H1 (cell line): Measurements from ENCODE around the gene ZRANB2.

Experiments used
- BCL11A ChIP-seq, 2 experiments: IDR thresholded peaks; one replicate each; pipeline ENCODE4 v1.6.1; 2011; ENCODE audit warnings: low read depth in 2 of 2, low read length in 2 of 2, mild to moderate bottlenecking in 2 of 2
- CEBPB ChIP-seq: IDR thresholded peaks from 2 replicates; pipeline ENCODE4 v1.6.1; 2012; ENCODE audit warnings: low read depth, low read length
- EP300 ChIP-seq, 2 experiments: IDR thresholded peaks; 1 replicate in 1 of 2; 2 replicates in 1 of 2; pipeline ENCODE4 v1.6.1; 2011 to 2012; ENCODE audit warnings: low read depth in 2 of 2, low read length in 2 of 2, mild to moderate bottlenecking in 2 of 2, borderline replicate concordance in 1 of 2, inconsistent platforms in 1 of 2, moderate library complexity in 1 of 2
- EZH2 ChIP-seq: fragments of 200-600 bp; sonication (generic); IDR thresholded peaks from 2 replicates; pipeline ENCODE4 v1.7.1; 2012; ENCODE audit warnings: low read depth, mild to moderate bottlenecking, moderate library complexity, low read length, inconsistent platforms; ENCODE audit not compliant: severe bottlenecking
- FOSL1 ChIP-seq: IDR thresholded peaks from 2 replicates; pipeline ENCODE4 v1.6.1; 2011; ENCODE audit warnings: mild to moderate bottlenecking, low read depth, low read length, moderate library complexity; ENCODE audit not compliant: insufficient read depth
- JUN ChIP-seq: IDR thresholded peaks from 2 replicates; pipeline ENCODE4 v1.6.1; 2011; ENCODE audit warnings: low read depth, mild to moderate bottlenecking, improper control_type of control experiment, low read length
- POLR2A ChIP-seq, 2 experiments: IDR thresholded peaks; 1 replicate in 1 of 2; 2 replicates in 1 of 2; pipeline ENCODE4 v1.6.1; 2011; ENCODE audit warnings: low read depth in 2 of 2, low read length in 2 of 2, mild to moderate bottlenecking in 2 of 2; ENCODE audit errors: control extremely low read depth in 1 of 2
- SP1 ChIP-seq: IDR thresholded peaks from 2 replicates; pipeline ENCODE4 v1.6.1; 2011; ENCODE audit warnings: low read depth, low read length
- SRF ChIP-seq: IDR thresholded peaks from 2 replicates; pipeline ENCODE4 v1.6.1; 2011; ENCODE audit warnings: mild to moderate bottlenecking, low read depth, low read length, moderate library complexity
- TF ChIP-seq, protein P1 (sequence below), 3 experiments: IDR thresholded peaks; 1 replicate in 2 of 3; 2 replicates in 1 of 3; pipeline versions ENCODE4 v1.5.1 to v1.6.1; 2011; ENCODE audit warnings: low read length in 3 of 3, mild to moderate bottlenecking in 3 of 3, inconsistent platforms in 2 of 3, low read depth in 1 of 3, moderate library complexity in 1 of 3; ENCODE audit not compliant: insufficient read depth in 1 of 3; ENCODE audit errors: control extremely low read depth in 1 of 3
- TF ChIP-seq, protein P2 (sequence below): IDR thresholded peaks from 2 replicates; pipeline ENCODE4 v1.6.1; 2011; ENCODE audit warnings: low read depth, mild to moderate bottlenecking, low read length; ENCODE audit not compliant: insufficient read depth
- TF ChIP-seq, protein P3 (sequence below): IDR thresholded peaks from 2 replicates; pipeline ENCODE4 v1.6.1; 2012; ENCODE audit warnings: low read length, inconsistent platforms

DNA sequence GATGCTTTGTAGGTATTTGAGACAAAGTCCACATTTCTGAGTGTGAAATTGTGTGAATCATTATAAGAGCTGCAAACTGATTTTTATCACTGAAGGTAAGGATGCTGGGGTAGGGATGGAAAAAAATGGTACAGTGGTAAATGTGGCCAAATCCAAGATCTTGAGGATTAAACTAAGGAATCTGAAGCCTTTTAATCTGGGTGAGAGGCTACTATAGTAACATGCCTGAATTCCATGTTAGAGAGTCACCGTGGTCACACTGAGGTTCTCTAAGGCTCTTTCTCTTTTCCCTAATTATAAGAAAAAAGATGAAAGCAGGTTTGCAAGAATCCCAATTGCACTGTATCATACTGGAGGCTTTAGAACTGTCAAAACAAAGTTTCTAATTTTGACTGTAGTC is 50.8 kb downstream of the ZRANB2 start:
- TF ChIP-seq, protein P1, sequence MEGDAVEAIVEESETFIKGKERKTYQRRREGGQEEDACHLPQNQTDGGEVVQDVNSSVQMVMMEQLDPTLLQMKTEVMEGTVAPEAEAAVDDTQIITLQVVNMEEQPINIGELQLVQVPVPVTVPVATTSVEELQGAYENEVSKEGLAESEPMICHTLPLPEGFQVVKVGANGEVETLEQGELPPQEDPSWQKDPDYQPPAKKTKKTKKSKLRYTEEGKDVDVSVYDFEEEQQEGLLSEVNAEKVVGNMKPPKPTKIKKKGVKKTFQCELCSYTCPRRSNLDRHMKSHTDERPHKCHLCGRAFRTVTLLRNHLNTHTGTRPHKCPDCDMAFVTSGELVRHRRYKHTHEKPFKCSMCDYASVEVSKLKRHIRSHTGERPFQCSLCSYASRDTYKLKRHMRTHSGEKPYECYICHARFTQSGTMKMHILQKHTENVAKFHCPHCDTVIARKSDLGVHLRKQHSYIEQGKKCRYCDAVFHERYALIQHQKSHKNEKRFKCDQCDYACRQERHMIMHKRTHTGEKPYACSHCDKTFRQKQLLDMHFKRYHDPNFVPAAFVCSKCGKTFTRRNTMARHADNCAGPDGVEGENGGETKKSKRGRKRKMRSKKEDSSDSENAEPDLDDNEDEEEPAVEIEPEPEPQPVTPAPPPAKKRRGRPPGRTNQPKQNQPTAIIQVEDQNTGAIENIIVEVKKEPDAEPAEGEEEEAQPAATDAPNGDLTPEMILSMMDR (IDR thresholded peaks at IDR 0.05; ENCODE audit: control extremely low read depth in 1 of 3, insufficient read depth in 1 of 3, low read depth in 1 of 3, low read length in 3 of 3), result no peak
- TF ChIP-seq EP300 (IDR thresholded peaks at IDR 0.05; ENCODE audit: borderline replicate concordance in 1 of 2, low read depth in 2 of 2, low read length in 2 of 2), result no peak
- TF ChIP-seq BCL11A (IDR thresholded peaks at IDR 0.05; ENCODE audit: low read depth in 2 of 2, low read length in 2 of 2), result no peak
- TF ChIP-seq POLR2A (IDR thresholded peaks at IDR 0.05; ENCODE audit: control extremely low read depth in 1 of 2, low read depth in 2 of 2, low read length in 2 of 2), result no peak
- TF ChIP-seq FOSL1, result no peak
- TF ChIP-seq SP1, result no peak
- no peak for TF ChIP-seq SRF
- TF ChIP-seq, protein P2, sequence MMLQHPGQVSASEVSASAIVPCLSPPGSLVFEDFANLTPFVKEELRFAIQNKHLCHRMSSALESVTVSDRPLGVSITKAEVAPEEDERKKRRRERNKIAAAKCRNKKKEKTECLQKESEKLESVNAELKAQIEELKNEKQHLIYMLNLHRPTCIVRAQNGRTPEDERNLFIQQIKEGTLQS, result no peak
- TF ChIP-seq, protein P3, sequence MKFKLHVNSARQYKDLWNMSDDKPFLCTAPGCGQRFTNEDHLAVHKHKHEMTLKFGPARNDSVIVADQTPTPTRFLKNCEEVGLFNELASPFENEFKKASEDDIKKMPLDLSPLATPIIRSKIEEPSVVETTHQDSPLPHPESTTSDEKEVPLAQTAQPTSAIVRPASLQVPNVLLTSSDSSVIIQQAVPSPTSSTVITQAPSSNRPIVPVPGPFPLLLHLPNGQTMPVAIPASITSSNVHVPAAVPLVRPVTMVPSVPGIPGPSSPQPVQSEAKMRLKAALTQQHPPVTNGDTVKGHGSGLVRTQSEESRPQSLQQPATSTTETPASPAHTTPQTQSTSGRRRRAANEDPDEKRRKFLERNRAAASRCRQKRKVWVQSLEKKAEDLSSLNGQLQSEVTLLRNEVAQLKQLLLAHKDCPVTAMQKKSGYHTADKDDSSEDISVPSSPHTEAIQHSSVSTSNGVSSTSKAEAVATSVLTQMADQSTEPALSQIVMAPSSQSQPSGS, result no peak
- TF ChIP-seq EZH2, result no peak
- TF ChIP-seq CEBPB, result no peak
- TF ChIP-seq JUN, result no peak
